NCI-H1105 (cell line): Measurements from ENCODE around the gene ZNF593.

Experiments used
- DNase-seq: peaks from one replicate; lab custom pipeline; 2025; lab: John Stamatoyannopoulos, UW

Gene ZNF593

GRCh38 chr1:26169669-26170471 is at the start of gene ZNF593:
Gene ZNF593, plus strand, starts transcription at chr1:26169908. Its CDS starts 76 bp downstream, at chr1:26169984.
- DNase-seq: peak; percentile 85

- no peak for DNase-seq
Measured at GRCh38 chr1:26121854-26122773, 47.6 kb upstream of the ZNF593 start.

GRCh38 chr1:26122988-26123973 is 46.4 kb upstream of the ZNF593 start:
- DNase-seq: no peak

GRCh38 chr1:26124418-26125331 is 45.0 kb upstream of the ZNF593 start:
- DNase-seq: no peak

GRCh38 chr1:26125382-26125781 is 44.3 kb upstream of the ZNF593 start:
- DNase-seq: no peak

- no peak for DNase-seq
Measured at GRCh38 chr1:26125946-26126320, 43.8 kb upstream of the ZNF593 start.

- peak; percentile 73 for DNase-seq
Measured at GRCh38 chr1:26126321-26127084, 43.2 kb upstream of the ZNF593 start.

GRCh38 chr1:26127235-26128163 is 42.2 kb upstream of the ZNF593 start:
- no peak for DNase-seq

- no peak for DNase-seq
Measured at GRCh38 chr1:26129778-26130177, 39.9 kb upstream of the ZNF593 start.

- DNase-seq: no peak
Measured at GRCh38 chr1:26130695-26131094, 39.0 kb upstream of the ZNF593 start.

GRCh38 chr1:26132128-26132833 is 37.4 kb upstream of the ZNF593 start:
- DNase-seq: no peak

GRCh38 chr1:26132834-26133167 is 36.9 kb upstream of the ZNF593 start:
- no peak for DNase-seq

- no peak for DNase-seq
Measured at GRCh38 chr1:26134466-26134865, 35.2 kb upstream of the ZNF593 start.

- DNase-seq: no peak
Measured at GRCh38 chr1:26138974-26139558, 30.6 kb upstream of the ZNF593 start.

- DNase-seq: no peak
Measured at GRCh38 chr1:26142159-26142558, 27.5 kb upstream of the ZNF593 start.

GRCh38 chr1:26145041-26145959 is 24.4 kb upstream of the ZNF593 start:
- DNase-seq: peak; percentile 91

- DNase-seq: no peak
Measured at GRCh38 chr1:26145960-26146294, 23.8 kb upstream of the ZNF593 start.
